ENCODE data around the gene EEA1. TPM values are rescaled to one million over a fixed set of nuclear protein-coding genes. Genes with fewer than 3 reads are reported as not detected.

EEA1 gene
- total RNA-seq, 4 donors from 2014 or later = 17.2 to 58.1 (median 31.0) TPM

GRCh38 chr12:92737855-92738850 is 190.9 kb downstream of the EEA1 start:
- 86 to 87% methylated on average over 7 of the region's 7 CpGs for WGBS, 2 donors
- intact Hi-C loops (cut with DNase I) = no loop called here

DNA sequence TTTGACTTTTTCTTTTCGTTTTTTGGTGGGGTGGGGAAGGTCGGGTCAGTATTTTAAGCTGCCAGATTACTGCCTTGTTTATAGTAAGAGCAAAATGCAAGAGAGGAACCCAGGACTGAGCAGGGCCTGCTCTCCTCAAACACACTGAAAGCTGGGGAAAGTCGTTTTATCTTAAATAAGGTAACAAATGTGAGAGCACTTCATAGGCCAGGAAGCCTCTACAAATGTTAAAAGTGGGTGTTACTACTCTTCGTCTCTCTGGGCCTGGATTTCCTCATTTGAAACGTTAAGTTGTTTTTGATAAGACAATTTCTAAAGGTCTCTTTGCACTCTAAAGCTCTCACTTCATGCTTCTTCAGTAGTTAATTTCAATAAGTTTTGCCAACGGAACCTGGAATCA is 192.5 kb downstream of the EEA1 start:
- Histone ChIP-seq H3K4me1 (peaks cover 0 to 12% (median 5%) of the 10 kb centered on the region in 3 donors), H3K9me3 (no peaks in the 10 kb centered on the region), H3K36me3 (no peaks in the 10 kb centered on the region), H3K4me3 (no peak overlapping the region), H3K27ac (no peak overlapping the region), H3K27me3 (no peaks in the 10 kb centered on the region)
- no peak for DNase-seq
- WGBS, 2 donors = 74 to 83% methylated on average over 6 of the region's 6 CpGs
- intact Hi-C loops (cut with DNase I) = no loop called here
- TF ChIP-seq POLR2A (IDR thresholded peaks at IDR 0.05) (no peak), CTCF (IDR thresholded peaks at IDR 0.05) (no peak)

More at GRCh38 chr12:92737855-92738850, 190.9 kb downstream of the EEA1 start:
- Histone ChIP-seq H3K9me3 (no peaks in the 10 kb centered on the region), H3K4me1 (peaks cover 0 to 7% (median 5%) of the 10 kb centered on the region in 3 donors), H3K27ac (no peak overlapping the region), H3K27me3 (no peaks in the 10 kb centered on the region), H3K36me3 (no peaks in the 10 kb centered on the region), H3K4me3 (no peak overlapping the region)
- DNase-seq = no peak
- TF ChIP-seq CTCF (IDR thresholded peaks at IDR 0.05) = no peak

- peak overlapping the region in 2 of 4 donors; percentile 23 to 35 for H3K27ac ChIP-seq
- no peaks in the 10 kb centered on the region for H3K9me3 ChIP-seq
- intact Hi-C loops (cut with DNase I) = no loop called here
- TF ChIP-seq POLR2A (IDR thresholded peaks at IDR 0.05) = no peak
- TF ChIP-seq CTCF (IDR thresholded peaks at IDR 0.05) = no peak
- H3K4me1 ChIP-seq = peaks cover 0 to 13% (median 5%) of the 10 kb centered on the region in 3 donors
- WGBS, 2 donors = 38 to 45% methylated on average over 3 of the region's 3 CpGs
- no peaks in the 10 kb centered on the region for H3K36me3 ChIP-seq
- no peak for DNase-seq
- no peak overlapping the region for H3K4me3 ChIP-seq
- H3K27me3 ChIP-seq = no peaks in the 10 kb centered on the region
These were observed 193.9 kb downstream of the EEA1 start for GRCh38 chr12:92735131-92735721.

DNA sequence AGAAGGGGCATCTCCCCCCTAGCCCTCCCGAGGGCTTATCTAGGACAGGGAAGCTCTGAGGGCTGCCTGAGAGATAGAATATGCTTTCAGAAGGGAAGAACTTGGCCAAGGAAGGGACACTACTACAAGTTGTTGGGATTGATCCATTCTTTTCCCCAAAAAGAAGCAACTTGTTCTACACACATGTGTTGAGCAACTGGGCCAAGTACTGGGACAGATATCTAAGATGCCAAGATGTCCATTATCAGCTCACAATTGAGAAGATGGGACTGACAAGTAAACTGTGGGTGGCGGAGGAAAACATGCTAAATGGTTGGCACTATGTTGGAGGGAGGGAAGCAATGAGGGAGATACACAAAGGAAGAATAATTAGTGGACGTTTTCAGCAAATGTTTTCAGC is 195.4 kb downstream of the EEA1 start:
- H3K27ac ChIP-seq = no peak overlapping the region
- intact Hi-C loops (cut with DNase I) = no loop called here
- TF ChIP-seq POLR2A (IDR thresholded peaks at IDR 0.05) = no peak
- no peak for TF ChIP-seq CTCF (IDR thresholded peaks at IDR 0.05)
- H3K27me3 ChIP-seq = no peaks in the 10 kb centered on the region
- no peak for DNase-seq
- WGBS, 2 donors = 55 to 66% methylated on average over 3 of the region's 3 CpGs
- H3K9me3 ChIP-seq = no peaks in the 10 kb centered on the region
- H3K4me3 ChIP-seq = no peak overlapping the region
- H3K4me1 ChIP-seq = peaks cover 0 to 13% (median 5%) of the 10 kb centered on the region in 3 donors
- no peaks in the 10 kb centered on the region for H3K36me3 ChIP-seq

DNA sequence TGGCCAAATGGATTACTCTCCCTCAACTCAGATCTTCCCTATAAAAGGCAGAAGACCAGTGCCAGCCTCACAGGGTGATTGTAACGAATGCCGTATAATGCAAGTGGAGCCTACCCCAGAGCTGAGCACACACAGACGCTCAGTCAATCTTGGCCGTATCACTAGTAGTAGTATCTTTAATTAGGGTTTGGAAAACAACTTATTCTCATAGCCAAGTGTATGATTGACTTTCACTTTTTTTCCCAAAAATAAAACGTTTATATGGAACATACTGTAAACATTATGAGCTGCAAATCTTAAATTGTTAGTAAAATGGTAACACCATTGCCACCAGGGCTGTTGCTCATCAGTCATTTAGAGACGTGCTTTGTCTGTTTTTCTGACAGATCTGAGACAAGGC is 195.9 kb downstream of the EEA1 start:
- Histone ChIP-seq H3K36me3 (no peaks in the 10 kb centered on the region), H3K27me3 (no peaks in the 10 kb centered on the region), H3K27ac (no peak overlapping the region), H3K4me3 (no peak overlapping the region), H3K9me3 (no peaks in the 10 kb centered on the region), H3K4me1 (peaks cover 0 to 13% (median 5%) of the 10 kb centered on the region in 3 donors)
- intact Hi-C loops (cut with DNase I) = no loop called here
- no peak for DNase-seq
- 76 to 83% methylated on average over 6 of the region's 6 CpGs for WGBS, 2 donors
- TF ChIP-seq CTCF (IDR thresholded peaks at IDR 0.05) = no peak
- no peak for TF ChIP-seq POLR2A (IDR thresholded peaks at IDR 0.05)

Measured in esophagus squamous epithelium (tissue), 5 donors.